IMR-90 (cell line): ENCODE data around the gene LMTK2. TPM values are rescaled to one million over a fixed set of nuclear protein-coding genes. Genes with fewer than 3 reads are reported as not detected.

Experiments used
- ATAC-seq: fragments of 200-7000 bp; cut with Tn5 transposase; 2 replicates; pipeline ENCODE4 v1.9.1; 2020; ENCODE audit warnings: low read depth, mild to moderate bottlenecking, moderate library complexity
- BruUV-seq: library from RNA; stranded (reverse); fragments of 400-500 nt; replicated peaks from 2 replicates; lab custom pipeline; 2021; lab: Mats Ljungman, UMichigan
- CTCF ChIA-PET: fragments of 300-600 bp; formaldehyde crosslinking; extraction: SDS; loops from one replicate; lab custom pipeline; 2021; ENCODE audit warnings: antibody characterized with exemption; lab: Yijun Ruan, JAX
- POLR2A ChIA-PET: fragments of 300-600 bp; sonication (Branson Sonifier 250); formaldehyde crosslinking; loops from one replicate; lab custom pipeline; 2022; ENCODE audit warnings: antibody characterized with exemption; ENCODE audit not compliant: unreplicated experiment; lab: Charles Lee
- DNase-seq: peaks from one replicate; pipeline ENCODE4 v3.0.0; 2013
- H2AFZ ChIP-seq: replicated peaks from 2 replicates; pipeline ENCODE3; 2013; ENCODE audit warnings: low read length, mild to moderate bottlenecking; ENCODE audit not compliant: poor library complexity
- H2AK5ac ChIP-seq: 2 replicates; pipeline ENCODE4 v1.6.1; 2013; ENCODE audit warnings: low read depth, low read length, inconsistent platforms
- H2AK9ac ChIP-seq: replicated peaks from 2 replicates; pipeline ENCODE3; 2013; ENCODE audit warnings: mild to moderate bottlenecking, low read depth, low read length, moderate library complexity; ENCODE audit not compliant: poor library complexity
- H2BK120ac ChIP-seq: 2 replicates; pipeline ENCODE4 v1.6.1; 2013; ENCODE audit warnings: low read depth, low read length, inconsistent platforms
- H2BK15ac ChIP-seq: 3 replicates; pipeline ENCODE4 v1.6.1; 2013; ENCODE audit warnings: low read depth, low read length, inconsistent platforms
- H2BK20ac ChIP-seq: 2 replicates; pipeline ENCODE4 v1.6.1; 2013; ENCODE audit warnings: low read depth, mild to moderate bottlenecking, inconsistent platforms, low read length, moderate library complexity
- H2BK5ac ChIP-seq: 2 replicates; pipeline ENCODE4 v1.6.1; 2013; ENCODE audit warnings: mild to moderate bottlenecking, low read depth, low read length, inconsistent platforms; ENCODE audit not compliant: poor library complexity, severe bottlenecking
- H3K14ac ChIP-seq: replicated peaks from 2 replicates; pipeline ENCODE4 v1.6.1; 2013; ENCODE audit warnings: low read depth, low read length, inconsistent platforms
- H3K18ac ChIP-seq: 2 replicates; pipeline ENCODE4 v1.6.1; 2013; ENCODE audit warnings: low read depth, low read length, control low read depth
- H3K23ac ChIP-seq: 2 replicates; pipeline ENCODE4 v1.6.1; 2013; ENCODE audit warnings: low read depth, low read length, inconsistent platforms
- H3K27ac ChIP-seq: 2 replicates; pipeline ENCODE4 v1.5.1; 2013; ENCODE audit warnings: mild to moderate bottlenecking, control low read depth, low read length; ENCODE audit not compliant: insufficient read depth
- H3K27me3 ChIP-seq: 2 replicates; pipeline ENCODE4 v1.6.1; 2013; ENCODE audit warnings: low read length; ENCODE audit not compliant: control insufficient read depth, insufficient read depth
- H3K36me3 ChIP-seq: 2 replicates; pipeline ENCODE4 v1.6.1; 2013; ENCODE audit warnings: low read length, mixed read lengths; ENCODE audit not compliant: control insufficient read depth, insufficient read depth
- H3K4ac ChIP-seq: 2 replicates; pipeline ENCODE4 v1.6.1; 2013; ENCODE audit warnings: low read depth, low read length, inconsistent platforms
- H3K4me1 ChIP-seq: 2 replicates; pipeline ENCODE4 v1.6.1; 2013; ENCODE audit warnings: low read length, mixed read lengths; ENCODE audit not compliant: control insufficient read depth, insufficient read depth
- H3K4me2 ChIP-seq: 2 replicates; pipeline ENCODE4 v1.6.1; 2013; ENCODE audit warnings: low read depth, mild to moderate bottlenecking, control low read depth, low read length, moderate library complexity
- H3K4me3 ChIP-seq: 2 replicates; pipeline ENCODE4 v1.5.1; 2013; ENCODE audit warnings: low read depth, mild to moderate bottlenecking, control low read depth, low read length, moderate library complexity; ENCODE audit not compliant: insufficient read depth
- H3K56ac ChIP-seq: 2 replicates; pipeline ENCODE4 v1.6.1; 2013; ENCODE audit warnings: low read length, inconsistent platforms; ENCODE audit not compliant: insufficient read depth; ENCODE audit errors: extremely low read depth
- H3K79me1 ChIP-seq, 2 experiments: 2 replicates each; pipeline ENCODE4 v1.6.1; 2013; ENCODE audit warnings: low read length in 2 of 2, inconsistent platforms in 1 of 2, low read depth in 1 of 2
- H3K9ac ChIP-seq: 2 replicates; pipeline ENCODE4 v1.6.1; 2013; ENCODE audit warnings: low read depth, low read length, control low read depth
- H3K9me1 ChIP-seq: 2 replicates; pipeline ENCODE4 v1.6.1; 2013; ENCODE audit warnings: low read length, inconsistent platforms; ENCODE audit not compliant: insufficient read depth
- H3K9me3 ChIP-seq: 2 replicates; pipeline ENCODE4 v1.6.1; 2013; ENCODE audit warnings: low read length; ENCODE audit not compliant: control insufficient read depth, insufficient read depth
- H4K20me1 ChIP-seq: 2 replicates; pipeline ENCODE4 v1.6.1; 2013; ENCODE audit warnings: low read length, inconsistent platforms; ENCODE audit not compliant: insufficient read depth
- H4K5ac ChIP-seq: 2 replicates; pipeline ENCODE4 v1.6.1; 2013; ENCODE audit warnings: mild to moderate bottlenecking, low read depth, low read length, control low read depth
- H4K8ac ChIP-seq, 2 experiments: 2 replicates each; pipeline ENCODE4 v1.6.1; 2013; ENCODE audit warnings: low read depth in 2 of 2, low read length in 2 of 2, control low read depth in 1 of 2, inconsistent platforms in 1 of 2
- H4K91ac ChIP-seq: 2 replicates; pipeline ENCODE4 v1.6.1; 2013; ENCODE audit warnings: low read depth, low read length, inconsistent platforms; ENCODE audit not compliant: insufficient read depth
- BHLHE40 ChIP-seq: fragments of 150-350 bp; IDR thresholded peaks from 2 replicates; pipeline ENCODE4 v1.6.1; 2016; ENCODE audit warnings: mild to moderate bottlenecking, low read depth, low read length
- CEBPB ChIP-seq: IDR thresholded peaks from 2 replicates; pipeline ENCODE4 v1.6.1; 2012; ENCODE audit warnings: low read depth, low read length, improper control_type of control experiment
- FOS ChIP-seq: fragments of 150-350 bp; IDR thresholded peaks from 2 replicates; pipeline ENCODE4 v1.6.1; 2016; ENCODE audit warnings: low read depth, low read length
- MAFK ChIP-seq: IDR thresholded peaks from 2 replicates; pipeline ENCODE4 v1.6.1; 2012; ENCODE audit warnings: low read depth, low read length, improper control_type of control experiment
- MAZ ChIP-seq: IDR thresholded peaks from 2 replicates; pipeline ENCODE4 v1.6.1; 2012; ENCODE audit warnings: low read depth, mild to moderate bottlenecking, low read length, improper control_type of control experiment, moderate library complexity, borderline replicate concordance
- POLR2A ChIP-seq: IDR thresholded peaks from 2 replicates; pipeline ENCODE4 v1.6.1; 2012; ENCODE audit warnings: mild to moderate bottlenecking, low read depth, low read length
- RFX5 ChIP-seq: IDR thresholded peaks from 2 replicates; pipeline ENCODE4 v1.8.0; 2012; ENCODE audit warnings: low read depth, mild to moderate bottlenecking, low read length, moderate library complexity
- SMC3 ChIP-seq: fragments of 150-350 bp; IDR thresholded peaks from 2 replicates; pipeline ENCODE4 v1.6.1; 2016; ENCODE audit warnings: low read depth, mild to moderate bottlenecking, antibody characterized with exemption, low read length, moderate library complexity
- WGBS, 2 experiments: methylation state at CpG; one replicate each; pipeline versions ENCODE4 v1.1.5 to v1.1.7; 2013; ENCODE audit warnings: missing lambda C conversion rate in 2 of 2; ENCODE audit not compliant: insufficient read length in 1 of 2; ENCODE audit errors: extremely low coverage in 2 of 2; 5-methylcytosine and 5-hydroxymethylcytosine counted together
- dilution Hi-C: fragments of 300-500 bp; cut with HindIII; formaldehyde crosslinking; loops from one replicate; pipeline ENCODE4 v1.14.3; 2018; ENCODE audit warnings: low sequenced_read_pairs; ENCODE audit not compliant: unreplicated experiment
- in situ Hi-C: fragments of 300-500 bp; cut with MboI; formaldehyde crosslinking; loops from 3 replicates; pipeline ENCODE4 v1.14.3; 2019; ENCODE audit warnings: low sequenced_read_pairs, inconsistent platforms, mixed read lengths
- intact Hi-C: fragments of 100-400 bp; cut with micrococcal nuclease; formaldehyde crosslinking; loops from 2 replicates; pipeline ENCODE4 v1.10.0; 2022
- polyA plus RNA-seq, 3 experiments: library from polyadenylated mRNA; depleted of rRNA; stranded (reverse); fragments of >200 nt; gene quantifications; 2 replicates each; pipeline ENCODE4 v1.2.3, GENCODE V29; 2012; ENCODE audit warnings: low replicate concordance in 1 of 3
- total RNA-seq: library from RNA; depleted of rRNA; stranded (reverse); fragments of >200 nt; gene quantifications from 2 replicates; pipeline ENCODE4 v1.2.3, GENCODE V29; 2012
- TF ChIP-seq, protein P1 (sequence below): fragments of 150-350 bp; IDR thresholded peaks from 2 replicates; pipeline ENCODE4 v1.6.1; 2017; ENCODE audit warnings: mild to moderate bottlenecking, antibody characterized with exemption, low read length, low read depth
- TF ChIP-seq, protein P2 (sequence below): conservative IDR thresholded peaks from 2 replicates; pipeline ENCODE4 v1.5.1; 2012; ENCODE audit warnings: mild to moderate bottlenecking, low read depth, low read length, improper control_type of control experiment

The LMTK2 gene
- total and polyA plus RNA-seq, 2 of the 4 experiments (the other 2 are of a cell fraction): 4.4 to 5.0 TPM

DNA sequence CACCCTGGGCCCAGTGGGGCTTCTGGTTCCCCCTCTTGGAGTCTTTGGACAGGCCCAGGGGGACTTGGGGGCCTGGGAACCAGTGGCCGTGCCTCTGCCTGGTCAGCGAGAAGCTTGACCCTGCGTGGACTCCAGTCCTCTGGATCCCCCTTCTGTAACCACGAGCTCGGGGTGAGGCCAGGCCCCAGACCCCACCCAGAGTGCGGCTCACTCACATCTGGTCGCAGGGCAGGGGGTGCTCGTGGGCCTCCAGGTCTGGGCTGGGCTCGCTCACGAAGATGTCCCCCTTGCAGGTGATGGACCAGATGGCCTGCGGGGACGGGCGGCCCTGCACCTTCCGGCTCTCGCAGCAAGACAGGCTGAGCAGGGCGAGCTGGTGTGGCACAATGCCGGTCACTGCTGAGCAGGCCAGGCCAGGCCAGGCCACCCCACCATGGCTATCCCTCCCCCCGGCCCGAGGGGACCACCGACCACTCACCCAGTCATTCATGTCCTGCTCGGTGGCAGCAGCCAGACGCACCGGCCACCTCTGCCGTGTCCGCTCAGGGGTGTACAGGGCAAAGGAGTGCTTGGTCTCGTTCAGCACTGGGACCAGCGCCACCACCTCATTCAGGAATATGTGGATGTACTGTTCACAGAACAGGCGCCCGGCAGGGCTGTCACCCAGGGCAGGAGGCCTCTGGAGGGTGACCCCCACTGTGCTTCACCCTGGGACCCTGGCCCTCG is 124.2 kb downstream of the LMTK2 start:
- no peak overlapping the region for H3K4ac ChIP-seq
- CTCF ChIA-PET: no interaction called here
- ATAC-seq (no peak), DNase-seq (no peak)
- no peaks in the 10 kb centered on the region for H3K4me1 ChIP-seq
- POLR2A ChIA-PET: no interaction called here
- WGBS, 2 experiments: 89% methylated on average over 18 of the region's 30 CpGs; no CpG with 5 or more reads in 1 of the 2 experiments
- no peaks in the 10 kb centered on the region for H3K27me3 ChIP-seq
- BruUV-seq: no TSS peak
- H3K56ac ChIP-seq: no peak overlapping the region
- in situ Hi-C loops (loop anchor here (10.0 kb wide), 1 partner anchor 206 kb away; no protein-coding TSS in a partner anchor), intact Hi-C loops (no loop called here), dilution Hi-C loops (no loop called here)
- H2AFZ ChIP-seq: no peak overlapping the region
- no peak overlapping the region for H4K5ac ChIP-seq
- H2AK9ac ChIP-seq: no peak overlapping the region
- H2AK5ac ChIP-seq: no peak overlapping the region
- H3K23ac ChIP-seq: no peak overlapping the region
- no peak overlapping the region for H3K4me3 ChIP-seq
- no peaks in the 10 kb centered on the region for H3K79me1 ChIP-seq
- no peaks in the 10 kb centered on the region for H3K9me3 ChIP-seq
- no peak overlapping the region for H2BK15ac ChIP-seq
- no peak overlapping the region for H4K91ac ChIP-seq
- peaks cover 34% of the 10 kb centered on the region for H3K36me3 ChIP-seq
- H2BK20ac ChIP-seq: no peak overlapping the region
- H3K27ac ChIP-seq: no peak overlapping the region
- no peak overlapping the region for H2BK120ac ChIP-seq
- H3K18ac ChIP-seq: no peak overlapping the region
- no peaks in the 10 kb centered on the region for H4K20me1 ChIP-seq
- H3K4me2 ChIP-seq: no peak overlapping the region
- no peaks in the 10 kb centered on the region for H3K9me1 ChIP-seq
- no peak overlapping the region for H2BK5ac ChIP-seq
- TF ChIP-seq CEBPB (no peak), MAZ (no peak), BHLHE40 (no peak), SMC3 (no peak), RFX5 (no peak), FOS (no peak), POLR2A (no peak), MAFK (no peak)
- TF ChIP-seq, protein P1, sequence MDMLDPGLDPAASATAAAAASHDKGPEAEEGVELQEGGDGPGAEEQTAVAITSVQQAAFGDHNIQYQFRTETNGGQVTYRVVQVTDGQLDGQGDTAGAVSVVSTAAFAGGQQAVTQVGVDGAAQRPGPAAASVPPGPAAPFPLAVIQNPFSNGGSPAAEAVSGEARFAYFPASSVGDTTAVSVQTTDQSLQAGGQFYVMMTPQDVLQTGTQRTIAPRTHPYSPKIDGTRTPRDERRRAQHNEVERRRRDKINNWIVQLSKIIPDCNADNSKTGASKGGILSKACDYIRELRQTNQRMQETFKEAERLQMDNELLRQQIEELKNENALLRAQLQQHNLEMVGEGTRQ: no peak
- TF ChIP-seq, protein P2, sequence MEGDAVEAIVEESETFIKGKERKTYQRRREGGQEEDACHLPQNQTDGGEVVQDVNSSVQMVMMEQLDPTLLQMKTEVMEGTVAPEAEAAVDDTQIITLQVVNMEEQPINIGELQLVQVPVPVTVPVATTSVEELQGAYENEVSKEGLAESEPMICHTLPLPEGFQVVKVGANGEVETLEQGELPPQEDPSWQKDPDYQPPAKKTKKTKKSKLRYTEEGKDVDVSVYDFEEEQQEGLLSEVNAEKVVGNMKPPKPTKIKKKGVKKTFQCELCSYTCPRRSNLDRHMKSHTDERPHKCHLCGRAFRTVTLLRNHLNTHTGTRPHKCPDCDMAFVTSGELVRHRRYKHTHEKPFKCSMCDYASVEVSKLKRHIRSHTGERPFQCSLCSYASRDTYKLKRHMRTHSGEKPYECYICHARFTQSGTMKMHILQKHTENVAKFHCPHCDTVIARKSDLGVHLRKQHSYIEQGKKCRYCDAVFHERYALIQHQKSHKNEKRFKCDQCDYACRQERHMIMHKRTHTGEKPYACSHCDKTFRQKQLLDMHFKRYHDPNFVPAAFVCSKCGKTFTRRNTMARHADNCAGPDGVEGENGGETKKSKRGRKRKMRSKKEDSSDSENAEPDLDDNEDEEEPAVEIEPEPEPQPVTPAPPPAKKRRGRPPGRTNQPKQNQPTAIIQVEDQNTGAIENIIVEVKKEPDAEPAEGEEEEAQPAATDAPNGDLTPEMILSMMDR: no peak
- no peak overlapping the region for H3K9ac ChIP-seq
- no peak overlapping the region for H4K8ac ChIP-seq
- H3K14ac ChIP-seq: no peak overlapping the region
